HCT116 (cell line): ENCODE results near the gene TMEM252. TPM values are rescaled to one million over a fixed set of nuclear protein-coding genes. Genes with fewer than 3 reads are reported as not detected.

Source experiments
- ATAC-seq: fragments of 200-7000 bp; cut with Tn5 transposase; 2 replicates; pipeline ENCODE4 v1.9.1; 2020; ENCODE audit warnings: mild to moderate bottlenecking, moderate library complexity
- BruUV-seq: library from RNA; stranded (reverse); fragments of 400-500 nt; replicated peaks from 2 replicates; lab custom pipeline; 2021; lab: Mats Ljungman, UMichigan
- CTCF ChIA-PET: fragments of 300-600 bp; sonication (Branson Sonifier 250); formaldehyde crosslinking; loops from one replicate; lab custom pipeline; 2021; ENCODE audit warnings: antibody characterized with exemption; lab: Charles Lee
- POLR2A ChIA-PET: fragments of 300-600, 350-600 bp; sonication (Branson Sonifier 250); formaldehyde crosslinking; loops from one replicate; lab custom pipeline; 2021; ENCODE audit warnings: antibody characterized with exemption; lab: Charles Lee
- RAD21 ChIA-PET, 2 experiments: fragments of 300-600 bp; sonication (Branson Sonifier 250); formaldehyde crosslinking; loops; one replicate each; lab custom pipeline; 2023; ENCODE audit warnings: low total read pairs in 2 of 2; ENCODE audit not compliant: uncharacterized antibody in 2 of 2, unreplicated experiment in 2 of 2, low non-redundant PET in 1 of 2; lab: Charles Lee
- DNase-seq: peaks from one replicate; pipeline ENCODE4 v3.0.0-alpha.2; 2010; ENCODE audit warnings: low read depth, low spot score
- H2AFZ ChIP-seq: fragments of 200-600 bp; shearing (Covaris generic), sonication (generic); 2 replicates; pipeline ENCODE4 v1.6.1; 2017; ENCODE audit warnings: low read depth, mixed run types, mixed read lengths, antibody characterized with exemption, low read length; ENCODE audit not compliant: poor library complexity, severe bottlenecking
- H3K27ac ChIP-seq: 2 replicates; pipeline ENCODE4 v1.5.1; 2012; ENCODE audit warnings: low read depth, low read length
- H3K27me3 ChIP-seq: fragments of 200-600 bp; sonication (generic); 2 replicates; pipeline ENCODE4 v1.6.1; 2016; ENCODE audit warnings: mixed run types, low read length, mixed read lengths; ENCODE audit not compliant: insufficient read depth
- H3K36me3 ChIP-seq, 2 experiments: fragments of 200-500 bp in 1 of 2; fragments of 200-600 bp in 1 of 2; sonication (Bioruptor generic) in 1 of 2; sonication (generic) in 1 of 2; 2 replicates each; pipeline versions ENCODE4 v1.5.1 to v1.6.1; 2014 to 2016; ENCODE audit warnings: low read length in 2 of 2, inconsistent platforms in 1 of 2, mixed read lengths in 1 of 2, mixed run types in 1 of 2; ENCODE audit not compliant: insufficient read depth in 2 of 2, control insufficient read depth in 1 of 2
- H3K4me1 ChIP-seq, 2 experiments: fragments of 200-600 bp in 1 of 2; sonication (generic) in 1 of 2; 2 replicates each; pipeline versions ENCODE4 v1.5.1 to v1.6.1; 2012 to 2017; ENCODE audit warnings: low read length in 2 of 2, inconsistent platforms in 1 of 2, mild to moderate bottlenecking in 1 of 2, mixed read lengths in 1 of 2, mixed run types in 1 of 2, moderate library complexity in 1 of 2; ENCODE audit not compliant: insufficient read depth in 2 of 2, control insufficient read depth in 1 of 2
- H3K4me2 ChIP-seq: fragments of 200-600 bp; sonication (generic); 2 replicates; pipeline ENCODE4 v1.6.1; 2017; ENCODE audit warnings: mixed run types, low read length, mixed read lengths
- H3K4me3 ChIP-seq, 2 experiments: fragments of 200-600 bp in 1 of 2; sonication (generic) in 1 of 2; replicated peaks in 1 of 2; 2 replicates each; pipeline ENCODE4 v1.5.1; 2011 to 2016; ENCODE audit warnings: low read length in 2 of 2, control low read depth in 1 of 2, low read depth in 1 of 2, mild to moderate bottlenecking in 1 of 2, mixed read lengths in 1 of 2, mixed run types in 1 of 2
- H3K79me2 ChIP-seq: fragments of 200-600 bp; sonication (generic); 2 replicates; pipeline ENCODE4 v1.6.1; 2017; ENCODE audit warnings: mild to moderate bottlenecking, mixed run types, low read length, moderate library complexity, mixed read lengths; ENCODE audit not compliant: insufficient read depth
- H3K9ac ChIP-seq: fragments of 200-600 bp; sonication (generic); 2 replicates; pipeline ENCODE4 v1.6.1; 2016; ENCODE audit warnings: low read length, mixed read lengths
- H3K9me2 ChIP-seq: fragments of 200-600 bp; sonication (generic), shearing (Covaris generic); 2 replicates; pipeline ENCODE4 v1.6.1; 2017; ENCODE audit warnings: mixed run types, mild to moderate bottlenecking, moderate library complexity; ENCODE audit not compliant: insufficient read depth
- H3K9me3 ChIP-seq, 2 experiments: fragments of 200-500 bp in 1 of 2; fragments of 200-600 bp in 1 of 2; sonication (Bioruptor generic) in 1 of 2; sonication (generic) in 1 of 2; 2 replicates each; pipeline ENCODE4 v1.6.1; 2014 to 2017; ENCODE audit warnings: low read length in 2 of 2, mixed read lengths in 2 of 2, inconsistent platforms in 1 of 2, low read depth in 1 of 2, mild to moderate bottlenecking in 1 of 2, mixed run types in 1 of 2, moderate library complexity in 1 of 2; ENCODE audit not compliant: control insufficient read depth in 1 of 2, insufficient read depth in 1 of 2
- H4K20me1 ChIP-seq: fragments of 200-600 bp; sonication (generic), shearing (Covaris generic); 2 replicates; pipeline ENCODE4 v1.6.1; 2017; ENCODE audit warnings: mixed run types, mild to moderate bottlenecking, moderate library complexity; ENCODE audit not compliant: insufficient read depth
- ATF3 ChIP-seq: IDR thresholded peaks from 2 replicates; pipeline ENCODE4 v1.6.1; 2012
- CEBPB ChIP-seq: IDR thresholded peaks from 2 replicates; pipeline ENCODE4 v1.6.1; 2012; ENCODE audit warnings: low read depth
- CTCF ChIP-seq, 3 experiments: fragments of 200-600 bp in 1 of 3; sonication (generic) in 1 of 3; IDR thresholded peaks in 2 of 3; conservative IDR thresholded peaks in 1 of 3; 2 replicates each; pipeline ENCODE4 v1.5.1; 2012 to 2017; ENCODE audit warnings: low read depth in 2 of 3, low read length in 2 of 3, antibody characterized with exemption in 1 of 3, borderline replicate concordance in 1 of 3, control low read depth in 1 of 3, mild to moderate bottlenecking in 1 of 3, mixed read lengths in 1 of 3, mixed run types in 1 of 3, moderate library complexity in 1 of 3; ENCODE audit not compliant: insufficient read depth in 1 of 3
- POLR2A ChIP-seq: IDR thresholded peaks from 2 replicates; pipeline ENCODE4 v1.7.0; 2011; ENCODE audit warnings: borderline replicate concordance; ENCODE audit not compliant: insufficient read depth, insufficient read length; ENCODE audit errors: extremely low read depth
- POLR2AphosphoS5 ChIP-seq: IDR thresholded peaks from 2 replicates; pipeline ENCODE4 v1.6.1; 2011; ENCODE audit warnings: mild to moderate bottlenecking, low read depth, low read length, moderate library complexity
- RAD21 ChIP-seq: IDR thresholded peaks from 2 replicates; pipeline ENCODE4 v1.6.1; 2012; ENCODE audit warnings: low read depth, mild to moderate bottlenecking
- REST ChIP-seq: IDR thresholded peaks from 2 replicates; pipeline ENCODE4 v1.6.1; 2012; ENCODE audit warnings: low read depth
- SRF ChIP-seq: IDR thresholded peaks from 2 replicates; pipeline ENCODE4 v1.6.1; 2012; ENCODE audit warnings: low read depth
- YY1 ChIP-seq: IDR thresholded peaks from 2 replicates; pipeline ENCODE4 v1.6.1; 2011; ENCODE audit warnings: low read length, low read depth, moderate library complexity, mild to moderate bottlenecking; ENCODE audit not compliant: insufficient replicate concordance; ENCODE audit errors: extremely low read depth
- ZBTB33 ChIP-seq: IDR thresholded peaks from 2 replicates; pipeline ENCODE4 v1.6.1; 2011; ENCODE audit warnings: mild to moderate bottlenecking, low read length, moderate library complexity; ENCODE audit not compliant: insufficient replicate concordance; ENCODE audit errors: extremely low read depth
- ZNF274 ChIP-seq: fragments of 200-500 bp; sonication (Bioruptor generic); IDR thresholded peaks from 2 replicates; pipeline ENCODE4 v1.6.1; 2014; ENCODE audit warnings: mild to moderate bottlenecking, low read depth, low read length, inconsistent platforms
- intact Hi-C: fragments of 100-400 bp; cut with micrococcal nuclease; formaldehyde crosslinking; loops from 2 replicates; pipeline ENCODE4 v1.10.0; 2022
- total RNA-seq: library from RNA; stranded (reverse); gene quantifications from one replicate; pipeline ENCODE4 v1.2.1, GENCODE V29; 2021; ENCODE audit not compliant: unreplicated experiment

Gene TMEM252
- total RNA-seq, 1 experiment from 2014 or later: not detected

GRCh38 chr9:68584189-68585033 is 43.7 kb upstream of the TMEM252 start:
- H3K9me3 ChIP-seq: no peaks in the 10 kb centered on the region
- no peak overlapping the region for H3K27ac ChIP-seq
- H3K27me3 ChIP-seq: peaks cover 3% of the 10 kb centered on the region; the same call in 1 of the 2 replicates
- no peak overlapping the region for H3K4me2 ChIP-seq
- no peak overlapping the region for H3K4me3 ChIP-seq
- DNase-seq: peak; percentile 80
- H3K79me2 ChIP-seq: no peaks in the 10 kb centered on the region
- ATAC-seq: peak; percentile 99
- intact Hi-C loops: loop anchor here (1.0 to 5.0 kb wide), 4 partner anchors 103 to 443 kb away; no protein-coding TSS in a partner anchor
- H3K36me3 ChIP-seq: no peaks in the 10 kb centered on the region
- H4K20me1 ChIP-seq: no peaks in the 10 kb centered on the region
- peak; percentile 99 for TF ChIP-seq CTCF (IDR thresholded peaks at IDR 0.05 in 2 of 3, conservative IDR thresholded peaks at IDR 0.05 in 1 of 3; ENCODE audit: borderline replicate concordance in 1 of 3, insufficient read depth in 1 of 3, low read depth in 2 of 3, low read length in 2 of 3)
- TF ChIP-seq ZNF274: no peak
- TF ChIP-seq YY1: no peak
- no peak for TF ChIP-seq POLR2A
- TF ChIP-seq SRF: no peak
- no peak for TF ChIP-seq ZBTB33
- TF ChIP-seq REST: no peak
- TF ChIP-seq CEBPB: no peak
- no peak for TF ChIP-seq POLR2AphosphoS5
- no peak for TF ChIP-seq ATF3
- peak; percentile 92 for TF ChIP-seq RAD21
- H3K9ac ChIP-seq: no peak overlapping the region
- RAD21 ChIA-PET: no interaction called here
- no peaks in the 10 kb centered on the region for H3K4me1 ChIP-seq
- no peaks in the 10 kb centered on the region for H3K9me2 ChIP-seq
- CTCF ChIA-PET: interaction anchor here (0.8 to 2.2 kb wide), 5 partner anchors 11 to 415 kb away, joined by 3 to 14 read pairs (median 4); no protein-coding TSS in a partner anchor
- no TSS peak for BruUV-seq
- H2AFZ ChIP-seq: peak overlapping the region; percentile 93
- POLR2A ChIA-PET: no interaction called here
